Mesenchymal stem cell (in vitro differentiated cells and primary cell): ENCODE results near the gene WDR90.

ENCODE experiments used
- DNase-seq: peaks from one replicate; pipeline ENCODE4 v3.0.0-alpha.2; 2013
- H2AFZ ChIP-seq: one replicate; pipeline ENCODE4 v1.6.1; 2013; ENCODE audit warnings: low read depth, mild to moderate bottlenecking, control low read depth, inconsistent platforms, low read length, moderate library complexity
- H2AK5ac ChIP-seq: 2 replicates; pipeline ENCODE4 v1.6.1; 2013; ENCODE audit warnings: low read length, moderate library complexity, mild to moderate bottlenecking, inconsistent platforms; ENCODE audit not compliant: severe bottlenecking
- H2BK120ac ChIP-seq: one replicate; pipeline ENCODE4 v1.6.1; 2013; ENCODE audit warnings: low read depth, mild to moderate bottlenecking, inconsistent platforms, low read length, moderate library complexity
- H2BK12ac ChIP-seq, 2 experiments: one replicate each; pipeline ENCODE4 v1.6.1; 2013; ENCODE audit warnings: inconsistent platforms in 2 of 2, low read length in 2 of 2, mild to moderate bottlenecking in 2 of 2, moderate library complexity in 2 of 2, control low read depth in 1 of 2
- H2BK15ac ChIP-seq: one replicate; pipeline ENCODE4 v1.6.1; 2013; ENCODE audit warnings: mild to moderate bottlenecking, low read depth, inconsistent platforms; ENCODE audit not compliant: poor library complexity, severe bottlenecking
- H2BK5ac ChIP-seq: 2 replicates; pipeline ENCODE4 v1.6.1; 2013; ENCODE audit warnings: low read depth, mild to moderate bottlenecking, low read length, control low read depth, inconsistent platforms; ENCODE audit not compliant: poor library complexity, severe bottlenecking
- H3K14ac ChIP-seq, 2 experiments: one replicate each; pipeline ENCODE4 v1.6.1; 2013; ENCODE audit warnings: inconsistent platforms in 2 of 2, low read length in 2 of 2, control low read depth in 1 of 2, mild to moderate bottlenecking in 1 of 2, moderate library complexity in 1 of 2
- H3K18ac ChIP-seq, 2 experiments: one replicate each; pipeline ENCODE4 v1.6.1; 2013; ENCODE audit warnings: inconsistent platforms in 2 of 2, low read length in 2 of 2, control low read depth in 1 of 2, low read depth in 1 of 2, mild to moderate bottlenecking in 1 of 2
- H3K23ac ChIP-seq, 2 experiments: one replicate each; pipeline ENCODE4 v1.6.1; 2013; ENCODE audit warnings: inconsistent platforms in 2 of 2, low read length in 2 of 2, mild to moderate bottlenecking in 2 of 2, moderate library complexity in 2 of 2, control low read depth in 1 of 2
- H3K27ac ChIP-seq: 2 replicates; pipeline ENCODE4 v1.5.1; 2013; ENCODE audit warnings: mild to moderate bottlenecking, moderate library complexity, low read length, control low read depth, inconsistent platforms; ENCODE audit not compliant: poor library complexity, severe bottlenecking
- H3K27me3 ChIP-seq, 2 experiments: 2 replicates each; pipeline versions ENCODE4 v1.6.1 to v1.7.0; 2013; ENCODE audit warnings: low read length in 2 of 2, mild to moderate bottlenecking in 2 of 2, moderate library complexity in 2 of 2, control low read depth in 1 of 2, inconsistent platforms in 1 of 2; ENCODE audit not compliant: control insufficient read depth in 1 of 2, insufficient read depth in 1 of 2
- H3K36me3 ChIP-seq, 2 experiments: 2 replicates each; pipeline versions ENCODE4 v1.6.1 to v1.7.0; 2013; ENCODE audit warnings: low read length in 2 of 2, control low read depth in 1 of 2, inconsistent platforms in 1 of 2, low read depth in 1 of 2, mild to moderate bottlenecking in 1 of 2; ENCODE audit not compliant: insufficient read depth in 2 of 2, control insufficient read depth in 1 of 2
- H3K4ac ChIP-seq, 2 experiments: one replicate each; pipeline ENCODE4 v1.6.1; 2013; ENCODE audit warnings: inconsistent platforms in 2 of 2, low read length in 2 of 2, mild to moderate bottlenecking in 2 of 2, moderate library complexity in 2 of 2, control low read depth in 1 of 2, low read depth in 1 of 2
- H3K4me1 ChIP-seq: 2 replicates; pipeline ENCODE4 v1.6.1; 2013; ENCODE audit warnings: low read depth, low read length, control low read depth; ENCODE audit not compliant: control insufficient read depth, insufficient read depth
- H3K4me2 ChIP-seq: 2 replicates; pipeline ENCODE4 v1.6.1; 2013; ENCODE audit warnings: low read length, mild to moderate bottlenecking, inconsistent platforms; ENCODE audit not compliant: poor library complexity, severe bottlenecking
- H3K4me3 ChIP-seq, 2 experiments: 2 replicates each; pipeline versions ENCODE4 v1.5.1 to v1.7.0; 2013; ENCODE audit warnings: low read length in 2 of 2, mild to moderate bottlenecking in 2 of 2, control low read depth in 1 of 2, low read depth in 1 of 2; ENCODE audit not compliant: insufficient read depth in 1 of 2
- H3K79me1 ChIP-seq: replicated peaks from 2 replicates; pipeline ENCODE4 v1.6.1; 2013; ENCODE audit warnings: mild to moderate bottlenecking, control low read depth, low read length, inconsistent platforms; ENCODE audit not compliant: poor library complexity, severe bottlenecking
- H3K9ac ChIP-seq: 2 replicates; pipeline ENCODE4 v1.7.0; 2013; ENCODE audit warnings: mild to moderate bottlenecking, low read length, moderate library complexity
- H3K9me3 ChIP-seq: 2 replicates; pipeline ENCODE4 v1.7.0; 2013; ENCODE audit warnings: mild to moderate bottlenecking, low read length; ENCODE audit not compliant: control insufficient read depth
- H4K8ac ChIP-seq: one replicate; pipeline ENCODE4 v1.6.1; 2013; ENCODE audit warnings: inconsistent platforms, mild to moderate bottlenecking, low read length, moderate library complexity
- H4K91ac ChIP-seq: one replicate; pipeline ENCODE4 v1.6.1; 2013; ENCODE audit warnings: mild to moderate bottlenecking, low read length, inconsistent platforms
- WGBS: methylation state at CpG from one replicate; pipeline ENCODE4 v1.1.7; 2013; ENCODE audit warnings: mixed read lengths; 5-methylcytosine and 5-hydroxymethylcytosine counted together

Gene WDR90

DNA sequence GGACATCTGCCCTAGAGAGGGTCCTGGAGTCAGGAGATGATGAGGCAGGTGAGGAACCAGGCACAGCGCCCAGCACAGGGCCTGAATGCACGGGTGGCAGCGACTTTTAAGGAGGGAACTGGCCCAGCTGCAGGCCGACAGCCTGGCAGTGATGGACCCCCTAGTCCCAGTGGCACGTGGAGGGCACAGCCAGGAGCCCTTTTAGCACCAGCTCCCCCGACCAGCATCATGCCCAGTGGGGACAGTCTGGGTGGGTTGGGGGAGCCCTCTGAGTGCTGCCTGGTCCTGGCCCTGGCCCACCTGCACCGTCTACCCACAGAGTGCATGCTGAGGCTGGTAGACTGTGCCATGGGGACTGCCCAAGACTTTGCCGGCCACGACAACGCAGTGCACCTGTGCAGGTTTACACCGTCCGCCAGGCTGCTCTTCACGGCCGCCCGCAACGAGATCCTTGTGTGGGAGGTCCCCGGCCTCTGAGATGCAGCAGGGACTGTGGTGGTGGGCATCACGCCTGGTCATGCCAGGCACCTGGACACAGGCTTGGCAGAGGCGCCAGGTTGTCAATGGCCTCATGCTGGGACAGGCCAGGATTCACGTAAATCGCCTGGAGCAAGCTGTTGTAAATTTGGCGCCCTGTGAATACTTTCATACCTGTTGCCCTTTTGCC, 18.1 kb downstream of the WDR90 start:
- Histone ChIP-seq H3K36me3 (peaks cover 30 to 54% of the 10 kb centered on the region in 2 experiments), H3K27me3 (no peaks in the 10 kb centered on the region), H2AFZ (no peak overlapping the region), H3K23ac (no peak overlapping the region), H3K79me1 (peaks cover 20% of the 10 kb centered on the region), H3K4me1 (peaks cover 16% of the 10 kb centered on the region), H3K14ac (no peak overlapping the region), H2BK120ac (no peak overlapping the region), H2BK5ac (no peak overlapping the region), H3K4me3 (peak overlapping the region in 1 of 2 experiments; percentile 86), H2BK15ac (no peak overlapping the region), H2BK12ac (peak overlapping the region in 1 of 2 experiments; percentile 42), H3K4ac (peak overlapping the region; percentile 29 to 90), H4K91ac (peak overlapping the region; percentile 95), H3K18ac (peak overlapping the region; percentile 5 to 58), H4K8ac (peak overlapping the region; percentile 100), H3K9ac (peak overlapping the region; percentile 67), H3K4me2 (no peak overlapping the region), H2AK5ac (peak overlapping the region; percentile 18), H3K9me3 (no peaks in the 10 kb centered on the region), H3K27ac (no peak overlapping the region)
- 86% methylated on average over 21 of the region's 22 CpGs for WGBS
- no peak for DNase-seq

DNA sequence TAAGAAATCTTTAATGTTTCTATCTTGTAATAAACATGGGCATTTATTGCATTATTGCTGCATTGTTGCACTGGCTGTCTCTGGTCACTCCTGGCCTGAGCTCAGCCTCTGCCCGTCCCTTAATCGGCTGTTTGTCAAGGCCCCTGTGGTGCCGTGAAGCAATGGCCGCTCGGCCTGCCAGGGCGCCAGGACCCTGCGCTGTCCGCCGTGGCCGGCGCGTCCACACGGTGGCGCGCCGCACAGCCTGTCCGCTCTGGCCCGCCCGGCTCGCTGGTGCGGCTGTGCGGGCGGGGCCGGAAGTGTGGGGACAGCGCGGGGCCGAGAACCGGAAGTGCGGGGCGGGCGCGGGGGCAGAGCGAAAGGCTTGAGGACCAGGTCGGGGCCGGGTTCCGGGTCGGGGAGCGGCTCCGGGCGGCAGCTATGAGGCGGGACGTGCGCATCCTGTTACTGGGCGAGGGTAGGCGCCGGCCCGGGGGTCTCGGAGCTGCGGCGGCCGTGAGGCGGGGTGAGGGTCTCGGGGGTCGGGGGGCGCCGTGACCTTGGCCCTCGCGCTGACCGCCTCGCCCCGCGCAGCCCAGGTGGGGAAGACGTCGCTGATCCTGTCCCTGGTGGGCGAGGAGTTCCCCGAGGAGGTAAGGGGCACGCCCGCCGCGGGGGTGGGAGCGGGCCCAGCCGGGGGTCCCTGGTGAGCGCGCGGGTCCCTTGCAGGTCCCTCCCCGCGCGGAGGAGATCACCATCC, 18.8 kb downstream of the WDR90 start, which contains the start of gene RHOT2:
RHOT2 (plus strand) TSS at position 353 of the 739 bp plus-strand sequence; CDS start at position 421, 68 bp downstream.
- Histone ChIP-seq H3K18ac (peak within 1 kb of the TSS; percentile 84 to 94), H3K14ac (peak within 1 kb of the TSS; percentile 78 to 89), H2AFZ (peak within 1 kb of the TSS; percentile 18), H3K23ac (peak within 1 kb of the TSS in 1 of 2 experiments; percentile 89), H3K27ac (no peak within 1 kb of the TSS), H3K79me1 (peaks cover 21% of the 10 kb centered on the region), H3K27me3 (no peaks in the 10 kb centered on the region), H3K4me3 (peak within 1 kb of the TSS; percentile 86 to 98), H4K8ac (peak within 1 kb of the TSS; percentile 100), H3K9ac (peak within 1 kb of the TSS; percentile 91), H3K4ac (peak within 1 kb of the TSS; percentile 90 to 97), H3K36me3 (peaks cover 37 to 55% of the 10 kb centered on the region in 2 experiments), H2BK5ac (no peak within 1 kb of the TSS), H2BK120ac (peak within 1 kb of the TSS; percentile 62), H2BK15ac (peak within 1 kb of the TSS; percentile 54), H3K9me3 (no peaks in the 10 kb centered on the region), H4K91ac (peak within 1 kb of the TSS; percentile 95), H3K4me2 (peak within 1 kb of the TSS; percentile 84), H3K4me1 (peaks cover 17% of the 10 kb centered on the region), H2BK12ac (peak within 1 kb of the TSS in 1 of 2 experiments; percentile 42), H2AK5ac (peak within 1 kb of the TSS; percentile 18)
- under 1% methylated on average over 68 of the region's 78 CpGs for WGBS
- peak; percentile 88 for DNase-seq

DNA sequence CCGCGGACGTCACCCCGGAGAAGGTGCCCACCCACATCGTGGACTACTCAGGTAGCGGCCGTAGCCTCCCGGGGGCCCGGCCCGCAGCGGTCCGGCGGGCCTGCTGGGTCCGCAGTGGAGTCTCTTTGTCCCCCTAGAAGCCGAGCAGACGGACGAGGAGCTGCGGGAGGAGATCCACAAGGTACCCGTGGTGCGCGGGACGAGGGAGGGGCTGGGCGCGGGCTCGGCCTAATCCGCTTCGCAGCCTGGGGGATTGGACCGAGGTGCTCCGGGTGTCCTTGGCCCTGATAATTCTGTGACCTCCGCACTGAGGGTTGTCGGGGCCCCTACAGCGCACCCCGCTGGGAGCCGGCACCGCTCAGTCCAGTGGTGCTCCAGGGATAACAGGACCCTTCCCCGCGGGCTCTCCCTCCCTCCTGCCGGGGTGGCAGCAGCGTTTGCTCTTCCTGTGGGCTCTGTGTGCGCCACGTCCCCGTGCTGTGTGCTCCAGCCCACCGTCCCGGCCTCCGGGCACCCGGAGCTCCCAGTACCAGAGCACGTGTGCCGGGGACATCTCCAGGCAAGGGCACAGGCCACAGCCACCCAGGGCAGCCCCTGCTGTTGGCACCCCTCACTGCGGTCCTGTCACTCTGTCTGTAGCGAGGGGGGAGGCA, 19.5 kb downstream of the WDR90 start:
- Histone ChIP-seq H3K4ac (peak overlapping the region; percentile 80 to 97), H2BK12ac (peak overlapping the region in 1 of 2 experiments; percentile 31), H3K9me3 (no peaks in the 10 kb centered on the region), H3K27me3 (no peaks in the 10 kb centered on the region), H3K79me1 (peaks cover 23% of the 10 kb centered on the region), H2AFZ (peak overlapping the region; percentile 18), H3K14ac (peak overlapping the region; percentile 78 to 89), H4K8ac (peak overlapping the region; percentile 27), H2BK15ac (peak overlapping the region; percentile 54), H3K23ac (peak overlapping the region in 1 of 2 experiments; percentile 89), H3K4me2 (peak overlapping the region; percentile 84), H3K4me3 (peak overlapping the region; percentile 86 to 98), H4K91ac (peak overlapping the region; percentile 88), H2AK5ac (no peak overlapping the region), H3K18ac (peak overlapping the region; percentile 84 to 94), H3K4me1 (peaks cover 22% of the 10 kb centered on the region), H3K9ac (peak overlapping the region; percentile 91), H3K27ac (no peak overlapping the region), H3K36me3 (peaks cover 43 to 59% of the 10 kb centered on the region in 2 experiments), H2BK5ac (no peak overlapping the region), H2BK120ac (peak overlapping the region; percentile 62)
- DNase-seq = no peak
- WGBS = 13% methylated on average over 50 of the region's 50 CpGs
